Activated CD4-positive, alpha-beta T cell treated with anti-CD3 and anti-CD28 coated beads for 36 hours (primary cell): ENCODE results near the gene ERBB4. TPM values are rescaled to one million over a fixed set of nuclear protein-coding genes. Genes with fewer than 3 reads are reported as not detected.

Experiments
- ATAC-seq: fragments of 200-7000 bp; cut with Tn5 transposase; one replicate; pipeline ENCODE4 v1.10.0; 2021; ENCODE audit warnings: mild to moderate bottlenecking, moderate library complexity
- CTCF ChIA-PET: fragments of 350-600 bp; sonication (Branson Sonifier 250); formaldehyde crosslinking; loops from one replicate; lab custom pipeline; 2021; ENCODE audit warnings: antibody characterized with exemption; lab: Charles Lee
- POLR2A ChIA-PET: fragments of 350-600 bp; sonication (Branson Sonifier 250); formaldehyde crosslinking; loops from one replicate; lab custom pipeline; 2021; ENCODE audit warnings: antibody characterized with exemption, inconsistent platforms; lab: Charles Lee
- DNase-seq: peaks from one replicate; pipeline ENCODE4 v3.0.0-alpha.2; 2020
- H3K27ac Mint-ChIP-seq: one replicate; pipeline ENCODE4 v1.8.0; 2021; ENCODE audit warnings: mixed read lengths
- H3K27me3 Mint-ChIP-seq: one replicate; pipeline ENCODE4 v1.8.0; 2021; ENCODE audit warnings: mixed read lengths
- H3K36me3 Mint-ChIP-seq: one replicate; pipeline ENCODE4 v1.8.0; 2021; ENCODE audit warnings: low read depth, mixed read lengths
- H3K4me1 Mint-ChIP-seq: one replicate; pipeline ENCODE4 v1.8.0; 2021; ENCODE audit warnings: mixed read lengths
- H3K4me3 Mint-ChIP-seq: one replicate; pipeline ENCODE4 v1.8.0; 2021; ENCODE audit warnings: mild to moderate bottlenecking, moderate library complexity, mixed read lengths
- H3K9me3 Mint-ChIP-seq: one replicate; pipeline ENCODE4 v1.8.0; 2021; ENCODE audit warnings: low read depth, mixed read lengths
- intact Hi-C, 2 experiments: fragments of 100-400 bp; cut with DNase I in 1 of 2; cut with micrococcal nuclease in 1 of 2; formaldehyde crosslinking; loops; one replicate each; pipeline versions ENCODE4 v1.14.2 to v1.15.1; 2022 to 2024; cut with DNase I, micrococcal nuclease
- total RNA-seq, 2 experiments: library from RNA; stranded (reverse); gene quantifications; one replicate each; pipeline ENCODE4 v1.2.3, GENCODE V29; 2021

The ERBB4 gene
- total RNA-seq, 2 experiments from 2014 or later, result not detected

DNA sequence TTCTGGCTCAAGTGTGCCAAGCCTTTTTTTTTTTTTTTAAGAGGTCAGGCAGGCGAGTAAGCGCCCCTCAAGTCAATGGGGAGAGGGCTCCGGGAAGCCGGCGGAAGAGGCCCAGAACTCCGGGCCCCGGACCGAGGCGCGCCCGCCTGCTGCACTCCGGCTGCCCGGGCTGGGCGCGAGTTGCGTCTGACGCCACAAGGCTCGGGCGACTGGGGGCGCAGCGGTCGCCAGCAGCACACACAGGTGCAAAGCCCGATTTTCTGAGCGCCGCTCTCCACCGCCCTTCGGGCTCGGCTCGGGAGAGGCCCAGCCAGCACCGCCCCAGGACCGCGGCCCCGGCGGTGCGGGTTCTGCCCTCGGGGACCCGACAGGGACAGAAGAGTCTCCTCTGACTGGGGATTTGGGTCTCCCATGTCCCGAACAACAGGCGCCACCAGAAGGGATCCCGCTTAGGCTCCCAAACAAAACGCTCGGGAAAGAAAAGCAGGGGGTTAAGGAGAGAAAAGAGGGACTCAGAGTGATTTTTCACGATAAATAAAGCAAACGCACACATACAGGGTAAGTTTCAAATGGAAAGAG, 787 bp downstream of the ERBB4 start:
- Mint-ChIP-seq H3K36me3 (no peaks in the 10 kb centered on the region), H3K27ac (no peak overlapping the region), H3K27me3 (peaks cover 47% of the 10 kb centered on the region), H3K4me1 (peaks cover 17% of the 10 kb centered on the region), H3K4me3 (peak overlapping the region; percentile 41), H3K9me3 (no peaks in the 10 kb centered on the region)
- DNase-seq, result peak; percentile 9
- POLR2A ChIA-PET, result no interaction called here
- ATAC-seq, result no peak
- CTCF ChIA-PET, result no interaction called here
- intact Hi-C loops, result no loop called here

DNA sequence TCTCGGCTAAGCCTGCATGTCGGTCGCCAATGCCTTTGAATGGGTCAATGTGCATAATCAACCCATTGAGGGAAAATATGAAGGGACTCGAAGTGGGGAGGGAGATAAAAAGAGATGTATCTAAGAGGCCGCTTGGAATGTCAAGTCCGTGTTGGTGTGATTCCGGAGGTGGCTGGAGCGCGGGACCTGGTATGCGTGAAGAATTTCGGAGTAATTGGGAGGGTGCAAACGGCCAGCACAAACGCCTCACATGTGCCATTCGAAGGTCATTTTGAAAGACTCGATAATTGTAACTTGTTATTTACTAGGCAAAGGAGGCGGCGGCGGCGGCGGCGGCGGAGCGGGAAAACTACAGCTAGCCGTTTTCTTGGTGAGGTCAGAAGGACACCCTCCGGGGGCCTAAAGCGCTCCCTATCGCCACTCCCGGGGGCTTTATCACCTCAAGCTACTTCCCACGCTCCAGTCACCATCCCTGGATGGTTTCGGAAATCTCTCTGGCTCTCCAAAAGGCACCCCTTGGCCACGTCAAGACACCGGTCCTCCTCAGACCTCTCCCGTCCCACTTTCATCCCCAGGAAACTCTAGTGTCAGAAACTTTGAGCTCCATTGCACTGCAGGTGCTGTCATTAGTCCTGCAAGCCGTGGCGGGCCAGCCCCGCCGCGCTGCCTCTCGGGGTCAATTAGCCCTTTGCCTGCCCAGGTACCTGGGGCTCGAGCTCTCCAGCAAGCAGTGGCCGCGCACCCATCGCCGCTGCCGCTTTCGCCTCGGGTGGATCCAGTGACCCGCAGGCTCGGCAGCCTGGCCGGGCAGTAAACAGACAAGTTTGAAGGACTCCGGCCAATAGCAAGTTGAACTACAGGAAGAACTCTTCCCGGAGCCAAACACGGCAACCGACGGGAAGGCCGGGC, 1.5 kb downstream of the ERBB4 start:
- no peaks in the 10 kb centered on the region for H3K36me3 Mint-ChIP-seq
- CTCF ChIA-PET, result interaction anchor here (0.7 kb wide), 1 partner anchor 1081 kb away, joined by 3 read pairs; no protein-coding TSS in a partner anchor
- intact Hi-C loops, result no loop called here
- POLR2A ChIA-PET, result no interaction called here
- peaks cover 17% of the 10 kb centered on the region for H3K4me1 Mint-ChIP-seq
- H3K4me3 Mint-ChIP-seq, result no peak overlapping the region
- H3K9me3 Mint-ChIP-seq, result no peaks in the 10 kb centered on the region
- DNase-seq (peak; percentile 6), ATAC-seq (no peak)
- H3K27ac Mint-ChIP-seq, result no peak overlapping the region
- H3K27me3 Mint-ChIP-seq, result peaks cover 43% of the 10 kb centered on the region

GRCh38 chr2:212535996-212536816, 2.4 kb downstream of the ERBB4 start:
- Mint-ChIP-seq H3K4me3 (no peak overlapping the region), H3K27me3 (peaks cover 42% of the 10 kb centered on the region), H3K4me1 (peaks cover 17% of the 10 kb centered on the region), H3K27ac (no peak overlapping the region), H3K36me3 (no peaks in the 10 kb centered on the region), H3K9me3 (no peaks in the 10 kb centered on the region)
- ChIA-PET POLR2A (no interaction called here), CTCF (interaction anchor here (0.7 kb wide), 1 partner anchor 1081 kb away, joined by 3 read pairs; no protein-coding TSS in a partner anchor)
- DNase-seq, result peak; percentile 6
- no peak for ATAC-seq
- intact Hi-C loops, result no loop called here

DNA sequence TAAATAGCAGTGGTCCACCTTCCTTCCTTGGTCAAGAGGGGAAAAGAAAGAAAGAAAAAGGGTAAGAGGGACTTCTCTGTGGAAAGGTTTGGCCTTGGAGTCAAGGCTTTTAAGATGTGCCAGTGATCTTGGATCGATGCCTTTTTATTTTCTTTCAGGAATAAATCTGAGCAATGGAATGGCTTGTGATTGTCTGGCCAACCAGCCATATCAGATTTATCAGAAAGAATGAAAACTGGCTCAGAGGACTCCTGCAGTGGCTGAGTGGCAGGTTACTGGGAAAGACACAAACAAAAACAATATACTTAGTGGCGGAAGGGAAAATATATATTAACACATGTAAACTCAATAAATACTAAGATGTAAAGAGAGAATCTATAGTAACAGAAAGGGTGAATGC, 4.3 kb downstream of the ERBB4 start:
- Mint-ChIP-seq H3K36me3 (no peaks in the 10 kb centered on the region), H3K9me3 (no peaks in the 10 kb centered on the region), H3K27me3 (peaks cover 33% of the 10 kb centered on the region), H3K4me3 (no peak overlapping the region), H3K27ac (no peak overlapping the region), H3K4me1 (peaks cover 17% of the 10 kb centered on the region)
- ATAC-seq, result no peak
- intact Hi-C loops, result no loop called here
- no peak for DNase-seq
- ChIA-PET POLR2A (no interaction called here), CTCF (no interaction called here)

DNA sequence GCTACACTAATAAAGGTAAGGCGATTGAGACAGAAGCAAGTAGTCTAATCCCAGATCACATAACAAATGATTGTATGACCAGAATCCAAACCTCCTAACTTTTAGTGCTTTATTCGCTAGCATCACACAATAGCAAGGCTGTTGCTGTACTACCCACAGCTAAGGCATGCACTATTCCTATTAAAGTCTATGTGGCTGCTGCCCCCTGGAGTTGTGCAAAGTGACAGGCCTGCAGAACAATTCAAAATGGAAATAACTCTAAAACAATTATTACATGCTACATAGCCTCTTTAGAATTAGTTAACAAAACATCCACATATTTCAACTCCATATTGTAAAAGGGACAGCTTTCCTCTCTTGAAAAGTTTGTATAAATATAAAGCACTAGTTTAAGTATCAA, 6.0 kb downstream of the ERBB4 start:
- Mint-ChIP-seq H3K4me1 (peaks cover 11% of the 10 kb centered on the region), H3K4me3 (no peak overlapping the region), H3K36me3 (no peaks in the 10 kb centered on the region), H3K27ac (no peak overlapping the region), H3K27me3 (peaks cover 26% of the 10 kb centered on the region), H3K9me3 (no peaks in the 10 kb centered on the region)
- ChIA-PET CTCF (no interaction called here), POLR2A (no interaction called here)
- ATAC-seq (no peak), DNase-seq (no peak)
- intact Hi-C loops, result no loop called here

DNA sequence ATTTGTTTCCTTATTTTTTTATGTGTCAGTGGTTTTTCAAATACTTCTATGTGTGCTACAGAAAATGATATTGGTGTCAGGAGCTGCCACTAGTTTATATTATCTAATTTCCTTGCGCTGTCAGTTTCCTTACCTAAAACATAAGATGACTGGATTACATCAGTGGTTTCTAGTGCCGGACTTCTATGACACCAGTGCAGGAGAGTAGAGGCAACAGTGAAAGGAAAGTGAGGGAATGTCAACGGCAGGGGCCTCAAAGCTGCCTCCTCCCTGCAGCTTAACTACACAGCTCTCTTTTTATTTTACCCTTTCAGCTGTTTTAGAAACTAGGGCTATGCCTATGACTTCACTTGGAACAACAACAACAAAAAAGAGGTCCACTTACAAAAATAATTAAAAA, 6.5 kb downstream of the ERBB4 start:
- ChIA-PET CTCF (no interaction called here), POLR2A (no interaction called here)
- no peak overlapping the region for H3K27ac Mint-ChIP-seq
- H3K27me3 Mint-ChIP-seq, result peaks cover 21% of the 10 kb centered on the region
- intact Hi-C loops, result no loop called here
- DNase-seq, result no peak
- H3K4me3 Mint-ChIP-seq, result no peak overlapping the region
- H3K36me3 Mint-ChIP-seq, result no peaks in the 10 kb centered on the region
- peaks cover 7% of the 10 kb centered on the region for H3K4me1 Mint-ChIP-seq
- no peaks in the 10 kb centered on the region for H3K9me3 Mint-ChIP-seq
- ATAC-seq, result no peak

DNA sequence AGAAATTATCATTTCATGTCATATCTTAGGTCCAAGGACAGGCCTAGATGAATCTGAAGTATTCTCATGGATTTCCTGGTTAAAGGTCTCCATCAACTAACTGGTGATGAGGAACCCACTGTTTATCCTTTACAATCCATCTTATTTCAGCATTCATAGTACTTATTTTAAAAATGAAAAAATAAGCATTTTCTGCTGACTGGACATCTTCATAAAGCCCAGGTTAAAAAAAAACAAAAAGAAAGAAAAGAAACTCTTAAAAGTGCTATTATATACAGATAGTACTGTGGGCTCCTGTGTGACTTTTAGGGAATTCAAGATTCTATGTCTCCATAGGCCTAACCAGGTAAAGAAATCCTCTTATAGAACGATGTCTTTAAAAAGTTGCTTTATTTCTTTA, 7.1 kb downstream of the ERBB4 start:
- H3K4me3 Mint-ChIP-seq, result no peak overlapping the region
- intact Hi-C loops, result no loop called here
- ATAC-seq (no peak), DNase-seq (no peak)
- H3K27me3 Mint-ChIP-seq, result peaks cover 17% of the 10 kb centered on the region
- POLR2A ChIA-PET, result no interaction called here
- H3K27ac Mint-ChIP-seq, result no peak overlapping the region
- H3K4me1 Mint-ChIP-seq, result peaks cover 2% of the 10 kb centered on the region
- CTCF ChIA-PET, result no interaction called here
- no peaks in the 10 kb centered on the region for H3K36me3 Mint-ChIP-seq
- no peaks in the 10 kb centered on the region for H3K9me3 Mint-ChIP-seq

DNA sequence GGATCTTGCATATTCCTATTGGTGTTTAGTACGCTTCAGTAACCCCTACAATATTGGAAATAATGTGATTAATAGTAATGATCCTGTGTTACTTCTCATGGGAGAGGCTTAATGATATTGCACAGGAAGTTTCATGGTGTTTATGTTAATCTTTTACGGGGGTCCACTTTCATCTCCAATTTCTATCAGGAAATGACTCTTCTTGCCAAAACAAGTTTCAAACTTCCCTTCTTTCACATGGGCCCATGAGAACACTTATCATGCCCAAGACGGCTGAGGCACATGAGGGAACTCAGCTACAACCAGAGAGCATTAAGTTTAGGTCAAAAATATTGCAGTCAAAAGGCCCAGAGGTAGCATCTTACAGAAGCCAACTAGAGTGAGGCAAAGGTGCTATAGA, 7.6 kb downstream of the ERBB4 start:
- Mint-ChIP-seq H3K4me1 (no peaks in the 10 kb centered on the region), H3K4me3 (no peak overlapping the region), H3K36me3 (no peaks in the 10 kb centered on the region), H3K27ac (no peak overlapping the region), H3K27me3 (peaks cover 13% of the 10 kb centered on the region), H3K9me3 (no peaks in the 10 kb centered on the region)
- ATAC-seq, result no peak
- intact Hi-C loops, result no loop called here
- POLR2A ChIA-PET, result no interaction called here
- no peak for DNase-seq
- CTCF ChIA-PET, result no interaction called here

- H3K4me3 Mint-ChIP-seq, result no peak overlapping the region
- ChIA-PET POLR2A (no interaction called here), CTCF (no interaction called here)
- peaks cover 9% of the 10 kb centered on the region for H3K27me3 Mint-ChIP-seq
- no peak for ATAC-seq
- intact Hi-C loops, result no loop called here
- H3K27ac Mint-ChIP-seq, result no peak overlapping the region
- H3K4me1 Mint-ChIP-seq, result no peaks in the 10 kb centered on the region
- H3K36me3 Mint-ChIP-seq, result no peaks in the 10 kb centered on the region
- no peaks in the 10 kb centered on the region for H3K9me3 Mint-ChIP-seq
- DNase-seq, result no peak
Observed at GRCh38 chr2:212530373-212530772, 8.2 kb downstream of the ERBB4 start.

DNA sequence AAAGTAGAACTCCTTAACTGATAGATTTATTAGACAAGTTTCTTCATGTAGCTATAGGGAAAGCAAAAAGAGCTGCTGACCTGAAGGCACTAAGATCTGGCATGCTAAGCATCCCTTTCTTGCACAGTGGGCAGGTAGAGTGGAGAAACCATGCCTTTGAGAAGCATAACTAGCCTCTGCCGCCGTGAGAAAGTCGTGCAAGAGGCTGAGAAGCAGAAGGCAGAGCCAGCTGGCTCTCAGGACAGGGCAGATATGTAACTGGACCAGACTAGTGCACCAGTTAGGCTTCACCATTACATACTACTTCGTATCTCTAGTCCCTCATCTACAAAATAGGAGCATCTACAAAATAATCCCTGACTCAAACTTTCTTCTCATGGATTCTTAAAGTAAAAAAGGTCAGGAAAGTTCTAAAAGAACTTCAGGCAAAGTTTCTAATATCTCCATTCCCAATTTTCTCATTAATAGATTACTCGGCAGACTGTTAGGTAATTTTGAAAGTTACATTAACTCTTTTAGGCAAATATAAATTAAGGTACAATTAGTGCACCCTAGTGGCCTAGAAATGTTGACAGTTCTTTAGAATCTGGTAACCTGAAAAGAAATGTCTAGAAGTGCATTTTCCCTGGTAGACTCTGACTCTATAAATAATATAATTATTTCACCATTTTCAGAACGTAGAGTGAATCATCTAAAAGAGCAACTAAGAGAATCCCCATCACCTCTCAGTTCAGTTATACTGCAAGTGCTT, 10.3 kb downstream of the ERBB4 start:
- Mint-ChIP-seq H3K9me3 (no peaks in the 10 kb centered on the region), H3K27me3 (peaks cover 2% of the 10 kb centered on the region), H3K36me3 (no peaks in the 10 kb centered on the region), H3K4me3 (no peak overlapping the region), H3K27ac (no peak overlapping the region), H3K4me1 (no peaks in the 10 kb centered on the region)
- ChIA-PET POLR2A (no interaction called here), CTCF (interaction anchor here (1.5 kb wide), 1 partner anchor 39 kb away, joined by 5 read pairs; no protein-coding TSS in a partner anchor)
- DNase-seq (no peak), ATAC-seq (no peak)
- intact Hi-C loops, result no loop called here

GRCh38 chr2:212526059-212526458, 12.5 kb downstream of the ERBB4 start:
- Mint-ChIP-seq H3K4me1 (no peaks in the 10 kb centered on the region), H3K27ac (no peak overlapping the region), H3K4me3 (no peak overlapping the region), H3K27me3 (peaks cover 2% of the 10 kb centered on the region), H3K9me3 (no peaks in the 10 kb centered on the region), H3K36me3 (no peaks in the 10 kb centered on the region)
- ChIA-PET POLR2A (no interaction called here), CTCF (no interaction called here)
- DNase-seq, result no peak
- no peak for ATAC-seq
- intact Hi-C loops, result no loop called here
